ENCODE measurements around the gene CIPC. TPM values are rescaled to one million over a fixed set of nuclear protein-coding genes. Genes with fewer than 3 reads are reported as not detected.

Gene CIPC, protein sequence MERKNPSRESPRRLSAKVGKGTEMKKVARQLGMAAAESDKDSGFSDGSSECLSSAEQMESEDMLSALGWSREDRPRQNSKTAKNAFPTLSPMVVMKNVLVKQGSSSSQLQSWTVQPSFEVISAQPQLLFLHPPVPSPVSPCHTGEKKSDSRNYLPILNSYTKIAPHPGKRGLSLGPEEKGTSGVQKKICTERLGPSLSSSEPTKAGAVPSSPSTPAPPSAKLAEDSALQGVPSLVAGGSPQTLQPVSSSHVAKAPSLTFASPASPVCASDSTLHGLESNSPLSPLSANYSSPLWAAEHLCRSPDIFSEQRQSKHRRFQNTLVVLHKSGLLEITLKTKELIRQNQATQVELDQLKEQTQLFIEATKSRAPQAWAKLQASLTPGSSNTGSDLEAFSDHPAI
- polyA plus RNA-seq (2011; rRNA removed) (8.9 and 9.9 TPM in 2 replicates), polyA minus RNA-seq (2011; rRNA and poly(A)+ RNA removed) (12.2 and 19.5 TPM in 2 replicates)

DNA sequence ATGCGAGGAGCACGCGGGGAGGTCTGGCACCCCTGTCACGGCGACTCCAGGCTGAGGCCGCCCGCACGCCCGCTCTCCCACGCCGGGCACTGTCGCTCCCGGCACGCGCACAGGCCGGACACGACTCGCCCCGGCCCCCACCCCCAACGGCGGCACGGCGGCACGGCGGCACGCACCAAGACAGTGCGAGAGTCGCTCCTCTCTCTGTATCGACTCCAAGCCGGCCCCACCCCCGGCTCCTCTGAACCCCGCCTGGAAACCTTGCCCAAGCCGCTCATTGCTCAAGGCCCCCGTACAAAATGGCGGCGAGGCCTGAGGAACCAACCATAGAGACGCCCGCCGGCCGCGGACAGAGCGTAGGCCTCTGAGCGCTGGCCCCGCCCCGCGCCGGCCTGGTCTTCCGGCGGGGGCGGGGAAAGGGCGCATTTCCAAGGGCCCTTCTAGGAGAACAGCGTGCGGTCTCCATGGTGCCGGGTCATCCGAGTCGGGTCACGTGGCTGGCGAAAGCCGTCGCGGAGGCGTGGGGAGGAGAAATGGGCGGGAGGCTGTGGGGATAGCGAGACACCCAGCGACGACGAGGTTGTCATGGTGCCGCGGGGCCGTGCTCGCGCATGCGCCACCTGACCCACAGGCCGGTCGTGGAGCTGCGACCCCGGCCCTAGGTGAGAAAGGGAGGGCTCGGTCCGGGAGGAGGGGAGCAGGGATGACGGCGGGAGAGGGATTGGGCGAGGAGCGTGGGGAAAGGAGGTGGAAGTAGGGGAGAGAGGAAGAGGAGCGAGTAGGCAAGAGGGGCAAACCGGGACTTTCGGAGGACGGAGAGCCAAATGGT is at the start of gene CIPC:
Gene CIPC (plus strand): TSS at position 559 of the 829 bp plus-strand sequence. CDS start 7,451 bp downstream, outside the sequence.
- TF ChIP-seq, protein P1, sequence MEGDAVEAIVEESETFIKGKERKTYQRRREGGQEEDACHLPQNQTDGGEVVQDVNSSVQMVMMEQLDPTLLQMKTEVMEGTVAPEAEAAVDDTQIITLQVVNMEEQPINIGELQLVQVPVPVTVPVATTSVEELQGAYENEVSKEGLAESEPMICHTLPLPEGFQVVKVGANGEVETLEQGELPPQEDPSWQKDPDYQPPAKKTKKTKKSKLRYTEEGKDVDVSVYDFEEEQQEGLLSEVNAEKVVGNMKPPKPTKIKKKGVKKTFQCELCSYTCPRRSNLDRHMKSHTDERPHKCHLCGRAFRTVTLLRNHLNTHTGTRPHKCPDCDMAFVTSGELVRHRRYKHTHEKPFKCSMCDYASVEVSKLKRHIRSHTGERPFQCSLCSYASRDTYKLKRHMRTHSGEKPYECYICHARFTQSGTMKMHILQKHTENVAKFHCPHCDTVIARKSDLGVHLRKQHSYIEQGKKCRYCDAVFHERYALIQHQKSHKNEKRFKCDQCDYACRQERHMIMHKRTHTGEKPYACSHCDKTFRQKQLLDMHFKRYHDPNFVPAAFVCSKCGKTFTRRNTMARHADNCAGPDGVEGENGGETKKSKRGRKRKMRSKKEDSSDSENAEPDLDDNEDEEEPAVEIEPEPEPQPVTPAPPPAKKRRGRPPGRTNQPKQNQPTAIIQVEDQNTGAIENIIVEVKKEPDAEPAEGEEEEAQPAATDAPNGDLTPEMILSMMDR (IDR thresholded peaks at IDR 0.05; ENCODE audit: low read depth, low read length) = no peak
- ChIA-PET POLR2A (interaction anchor here (0.7 to 1.5 kb wide), 3 partner anchors 53 to 279 kb away, joined by 3 to 6 read pairs (median 4); partner anchors contain the start of genes GSTZ1 and TMED8), CTCF (interaction anchor here (1.0 to 9.9 kb wide), 11 partner anchors 26 to 227 kb away, joined by 3 to 300 read pairs (median 9); no protein-coding TSS in a partner anchor)
- H3K27me3 ChIP-seq (ENCODE audit: control insufficient read depth, insufficient read depth, low read length) = no peaks in the 10 kb centered on the region
- H3K27ac ChIP-seq (ENCODE audit: low read depth, low read length) = peak within 1 kb of the TSS; percentile 73
- H3K9me3 ChIP-seq (ENCODE audit: control insufficient read depth, insufficient read depth, low read length) = peaks cover 3% of the 10 kb centered on the region; the same call in 1 of the 2 replicates
- peak within 1 kb of the TSS; percentile 99 for H3K4me3 ChIP-seq (ENCODE audit: low read depth, low read length)
- DNase-seq (ENCODE audit: low read depth, low spot score) = peak; percentile 96

DNA sequence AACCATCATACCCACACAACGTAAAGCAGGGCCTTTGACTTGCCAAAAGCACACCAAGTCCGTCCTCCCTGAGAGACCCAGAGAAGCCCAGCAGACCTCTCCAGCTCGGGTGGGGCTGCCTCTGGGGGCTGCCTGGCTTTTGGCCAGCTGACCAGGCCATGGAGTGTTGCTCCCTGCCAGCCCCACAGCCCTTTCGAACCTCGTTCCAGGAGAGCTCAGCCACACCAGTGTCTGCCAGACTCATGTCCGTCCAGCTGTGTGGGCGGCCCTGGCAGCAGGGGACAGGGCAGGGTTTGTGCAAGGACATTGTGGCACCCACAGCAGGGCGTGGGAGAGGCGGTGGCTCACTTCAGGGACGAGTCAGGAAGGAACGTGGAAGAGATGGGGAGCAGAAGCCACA is 46.9 kb upstream of the CIPC start:
- CTCF ChIA-PET = interaction anchor here (0.6 to 2.2 kb wide), 7 partner anchors 25 to 175 kb away, joined by 3 to 9 read pairs (median 4); no protein-coding TSS in a partner anchor
- Histone ChIP-seq H3K27ac (ENCODE audit: low read depth, low read length) (no peak overlapping the region), H3K9me3 (ENCODE audit: control insufficient read depth, insufficient read depth, low read length) (peaks cover 7% of the 10 kb centered on the region), H3K27me3 (ENCODE audit: control insufficient read depth, insufficient read depth, low read length) (no peaks in the 10 kb centered on the region), H3K4me3 (ENCODE audit: low read depth, low read length) (no peak overlapping the region)
- TF ChIP-seq, protein P1 (IDR thresholded peaks at IDR 0.05; ENCODE audit: low read depth, low read length) = no peak
- DNase-seq (ENCODE audit: low read depth, low spot score) = no peak
- POLR2A ChIA-PET = interaction anchor here (0.8 kb wide), 1 partner anchor 131 kb away, joined by 3 read pairs; no protein-coding TSS in a partner anchor

DNA sequence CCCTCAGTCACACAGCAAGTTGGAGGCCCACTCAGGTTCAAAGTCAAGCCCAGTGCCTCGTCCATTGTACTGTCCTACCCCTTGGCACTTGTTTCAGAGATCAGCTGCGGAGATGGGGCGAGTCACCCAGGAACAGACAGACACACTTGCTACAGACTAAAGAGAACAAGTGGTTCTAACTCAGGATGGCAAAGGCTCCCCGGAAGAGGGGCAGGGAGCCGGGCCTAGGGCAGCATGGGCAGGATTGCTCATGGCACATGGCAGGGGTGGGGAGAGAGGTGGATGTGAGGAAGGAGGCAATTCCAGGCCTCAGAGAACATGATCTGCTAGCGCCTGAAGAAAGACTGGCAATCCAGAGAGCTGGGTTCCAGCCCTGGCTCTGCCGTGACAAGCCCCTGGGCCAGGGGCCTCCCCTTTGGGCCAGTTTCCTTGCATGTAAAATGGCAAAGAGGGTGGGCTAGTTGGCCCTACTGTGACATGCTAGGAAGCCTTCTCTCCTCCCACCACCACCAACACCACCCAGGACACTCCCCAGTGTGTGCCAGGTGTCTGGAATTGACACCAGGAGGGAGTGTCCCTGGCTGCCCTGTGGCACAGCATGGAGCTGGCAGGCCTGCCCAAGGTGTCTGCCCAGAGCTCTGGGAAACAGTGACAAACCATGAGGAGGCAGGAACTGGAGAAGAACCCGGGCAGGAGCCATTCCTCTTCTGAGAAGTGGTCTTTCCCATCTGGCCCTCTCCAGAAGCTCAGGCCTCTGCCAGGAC is 45.6 kb upstream of the CIPC start:
- Histone ChIP-seq H3K4me3 (ENCODE audit: low read depth, low read length) (no peak overlapping the region), H3K27me3 (ENCODE audit: control insufficient read depth, insufficient read depth, low read length) (no peaks in the 10 kb centered on the region), H3K27ac (ENCODE audit: low read depth, low read length) (peak overlapping the region; percentile 21), H3K9me3 (ENCODE audit: control insufficient read depth, insufficient read depth, low read length) (peaks cover 16% of the 10 kb centered on the region)
- ChIA-PET CTCF (interaction anchor here (0.6 to 4.6 kb wide), 11 partner anchors 10 to 180 kb away, joined by 3 to 111 read pairs (median 19); partner anchors contain the start of gene IRF2BPL), POLR2A (no interaction called here)
- TF ChIP-seq, protein P1 (IDR thresholded peaks at IDR 0.05; ENCODE audit: low read depth, low read length) = no peak
- DNase-seq (ENCODE audit: low read depth, low spot score) = no peak

DNA sequence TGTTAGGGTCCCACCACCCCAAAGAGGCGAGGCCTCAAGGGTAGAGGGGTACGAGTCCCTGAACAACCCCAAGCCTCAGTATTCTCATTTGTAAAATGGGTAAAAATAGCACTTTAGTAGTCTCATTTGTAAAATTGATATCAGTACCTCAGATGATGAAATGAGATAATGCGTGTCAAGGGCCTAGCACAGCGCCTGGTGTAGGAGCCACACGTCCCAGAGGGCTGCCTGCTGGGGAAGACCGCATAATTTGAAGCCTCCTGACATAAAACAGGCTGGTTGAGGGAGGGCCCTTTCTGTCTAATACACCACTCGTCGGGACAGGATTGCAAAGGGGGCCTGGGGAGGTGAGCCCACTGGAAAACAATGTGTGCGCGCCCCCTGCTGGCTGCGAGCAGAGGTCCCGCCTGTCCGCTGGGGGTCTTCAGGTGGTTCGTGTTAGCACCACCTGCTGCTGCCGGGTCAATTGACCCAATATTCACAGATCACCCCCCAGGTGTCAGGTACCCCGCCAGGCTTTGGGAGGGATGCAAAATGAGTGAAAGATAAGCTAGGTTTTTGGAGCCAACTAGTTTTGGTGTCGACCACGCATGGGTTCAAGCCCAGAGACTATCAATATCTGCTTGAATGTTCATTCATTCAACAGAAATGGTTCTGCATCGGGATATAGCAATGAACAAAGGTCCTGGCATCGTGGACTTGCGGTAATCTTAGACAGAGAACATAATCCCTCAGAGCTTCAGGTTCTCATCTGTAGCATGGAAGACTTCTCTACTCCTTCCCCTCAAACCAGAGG is 44.8 kb upstream of the CIPC start:
- DNase-seq (ENCODE audit: low read depth, low spot score) = no peak
- ChIA-PET POLR2A (interaction anchor here (1.2 kb wide), 1 partner anchor 19 kb away, joined by 3 read pairs; no protein-coding TSS in a partner anchor), CTCF (interaction anchor here (0.6 to 4.6 kb wide), 27 partner anchors 9 to 222 kb away, joined by 3 to 111 read pairs (median 4); partner anchors contain the start of gene IRF2BPL)
- TF ChIP-seq, protein P1 (IDR thresholded peaks at IDR 0.05; ENCODE audit: low read depth, low read length) = peak; percentile 89
- H3K27me3 ChIP-seq (ENCODE audit: control insufficient read depth, insufficient read depth, low read length) = no peaks in the 10 kb centered on the region
- H3K9me3 ChIP-seq (ENCODE audit: control insufficient read depth, insufficient read depth, low read length) = peaks cover 16% of the 10 kb centered on the region
- peak overlapping the region; percentile 21 for H3K27ac ChIP-seq (ENCODE audit: low read depth, low read length)
- H3K4me3 ChIP-seq (ENCODE audit: low read depth, low read length) = no peak overlapping the region
